ENCODE results near the gene INPP5F. TPM values are rescaled to one million over a fixed set of nuclear protein-coding genes. Genes with fewer than 3 reads are reported as not detected.

Gene INPP5F
- total RNA-seq, 1 donor from 2014 or later = 5.1 TPM

DNA sequence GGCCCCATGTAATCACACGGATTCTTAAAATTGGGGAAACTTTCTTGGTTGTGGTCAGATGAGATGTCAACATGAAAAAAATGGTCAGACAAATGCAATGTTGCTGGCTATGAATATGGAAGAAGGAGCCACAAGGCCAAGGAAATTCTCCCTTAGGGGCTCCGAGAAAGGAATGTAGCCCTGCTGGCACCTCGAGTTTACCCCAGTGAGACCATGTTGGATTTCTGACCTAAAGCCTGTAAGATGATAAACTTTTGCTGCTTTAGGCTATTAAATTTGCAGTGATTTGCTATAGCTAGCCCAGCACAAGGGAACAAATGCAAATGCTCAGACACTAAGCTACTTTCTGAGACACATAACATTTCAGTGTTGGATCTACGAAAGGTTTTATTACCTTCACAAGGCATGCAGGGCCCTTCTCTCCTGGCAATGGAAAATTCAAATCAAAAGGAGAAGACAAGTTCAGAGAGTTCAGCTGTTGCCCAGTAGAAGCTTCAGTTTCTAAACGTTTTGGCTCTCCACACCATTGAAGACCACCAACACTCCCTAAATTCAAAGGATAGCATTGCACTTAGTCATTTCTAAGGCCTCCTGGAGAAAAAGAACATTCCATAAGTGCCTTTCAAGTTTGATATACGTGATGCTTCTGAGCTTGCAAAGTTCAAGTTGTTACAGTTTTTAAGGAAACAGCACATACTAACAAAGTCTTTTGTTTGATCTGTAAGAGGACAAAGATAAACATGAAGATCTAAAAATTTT is 123.4 kb downstream of the INPP5F start:
- Histone ChIP-seq H3K27ac (no peak overlapping the region), H3K4me1 (no peaks in the 10 kb centered on the region), H3K9me3 (no peaks in the 10 kb centered on the region), H3K4me3 (no peak overlapping the region), H3K36me3 (peaks cover 60 to 79% of the 10 kb centered on the region in 2 donors), H3K27me3 (no peaks in the 10 kb centered on the region)
- TF ChIP-seq CTCF (IDR thresholded peaks at IDR 0.05) = no peak
- DNase-seq (ENCODE audit: low spot score in 2 of 2) = no peak
- intact Hi-C loops (cut with DNase I) = no loop called here

- TF ChIP-seq CTCF (IDR thresholded peaks at IDR 0.05) = no peak
- H3K4me3 ChIP-seq = no peak overlapping the region
- H3K27ac ChIP-seq = no peak overlapping the region
- H3K27me3 ChIP-seq = no peaks in the 10 kb centered on the region
- H3K9me3 ChIP-seq = no peaks in the 10 kb centered on the region
- no peak for DNase-seq (ENCODE audit: low spot score in 2 of 2)
- no peaks in the 10 kb centered on the region for H3K4me1 ChIP-seq
- intact Hi-C loops (cut with DNase I) = no loop called here
- H3K36me3 ChIP-seq = peaks cover 53 to 77% of the 10 kb centered on the region in 2 donors
Observed at GRCh38 chr10:119849944-119850343, 124.1 kb downstream of the INPP5F start.

GRCh38 chr10:119852277-119852676 is 126.4 kb downstream of the INPP5F start:
- no peak for DNase-seq (ENCODE audit: low spot score in 2 of 2)
- no peaks in the 10 kb centered on the region for H3K4me1 ChIP-seq
- H3K4me3 ChIP-seq = no peak overlapping the region
- H3K36me3 ChIP-seq = peaks cover 48 to 81% of the 10 kb centered on the region in 2 donors
- no peak overlapping the region for H3K27ac ChIP-seq
- H3K27me3 ChIP-seq = no peaks in the 10 kb centered on the region
- H3K9me3 ChIP-seq = no peaks in the 10 kb centered on the region
- intact Hi-C loops (cut with DNase I) = no loop called here
- no peak for TF ChIP-seq CTCF (IDR thresholded peaks at IDR 0.05)

DNA sequence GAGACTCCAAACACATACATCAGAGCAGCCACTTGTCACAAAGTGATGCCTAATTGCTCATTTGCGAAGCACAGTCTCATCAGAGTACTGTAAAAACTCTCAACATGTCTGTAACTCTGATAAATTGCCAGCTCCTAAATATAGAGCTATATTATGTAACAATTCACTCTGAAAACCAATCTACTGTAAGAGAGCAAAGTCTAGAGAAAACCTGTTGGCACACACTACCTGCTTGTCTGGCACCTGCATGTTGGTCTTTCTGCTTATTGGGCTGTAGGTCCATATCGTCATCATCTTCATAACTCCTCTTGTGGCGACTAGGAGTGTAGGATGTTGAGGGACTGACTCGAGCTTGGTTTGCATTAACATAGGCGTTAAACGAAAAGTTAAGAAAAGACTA is 127.0 kb downstream of the INPP5F start:
- H3K27me3 ChIP-seq = no peaks in the 10 kb centered on the region
- TF ChIP-seq CTCF (IDR thresholded peaks at IDR 0.05) = no peak
- H3K4me3 ChIP-seq = no peak overlapping the region
- DNase-seq (ENCODE audit: low spot score in 2 of 2) = no peak
- H3K36me3 ChIP-seq = peaks cover 44 to 77% of the 10 kb centered on the region in 2 donors
- H3K9me3 ChIP-seq = no peaks in the 10 kb centered on the region
- no peaks in the 10 kb centered on the region for H3K4me1 ChIP-seq
- no peak overlapping the region for H3K27ac ChIP-seq
- intact Hi-C loops (cut with DNase I) = no loop called here

DNA sequence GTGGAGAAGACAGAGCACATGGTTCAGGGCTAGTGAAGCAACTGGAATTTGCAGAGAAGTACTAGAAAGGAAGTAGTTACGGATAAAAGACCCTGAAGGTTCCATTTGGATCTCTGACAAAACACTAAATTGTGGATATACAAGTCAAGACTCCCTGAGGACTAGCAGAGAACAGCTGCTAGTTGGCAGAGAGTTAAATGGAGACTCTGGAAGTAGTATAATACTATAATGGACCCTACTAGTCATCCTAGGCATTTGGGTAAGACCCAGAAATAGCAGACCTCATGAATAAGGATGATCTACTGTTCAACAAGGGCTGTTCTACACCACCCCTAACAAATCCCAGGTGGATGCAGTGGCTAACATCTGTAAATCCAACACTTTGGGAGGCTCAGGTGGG is 127.7 kb downstream of the INPP5F start:
- Histone ChIP-seq H3K4me3 (no peak overlapping the region), H3K4me1 (no peaks in the 10 kb centered on the region), H3K27me3 (no peaks in the 10 kb centered on the region), H3K27ac (no peak overlapping the region), H3K36me3 (peaks cover 43 to 77% of the 10 kb centered on the region in 2 donors), H3K9me3 (no peaks in the 10 kb centered on the region)
- TF ChIP-seq CTCF (IDR thresholded peaks at IDR 0.05) = no peak
- no peak for DNase-seq (ENCODE audit: low spot score in 2 of 2)
- intact Hi-C loops (cut with DNase I) = no loop called here

All from ascending aorta (tissue), 2 donors.